HCEC 1CT (cell line): ENCODE measurements around the gene GFRA1.

Source experiments
- DNase-seq: peaks from one replicate; pipeline ENCODE4 v3.0.0-alpha.2; 2017

GFRA1 gene

DNA sequence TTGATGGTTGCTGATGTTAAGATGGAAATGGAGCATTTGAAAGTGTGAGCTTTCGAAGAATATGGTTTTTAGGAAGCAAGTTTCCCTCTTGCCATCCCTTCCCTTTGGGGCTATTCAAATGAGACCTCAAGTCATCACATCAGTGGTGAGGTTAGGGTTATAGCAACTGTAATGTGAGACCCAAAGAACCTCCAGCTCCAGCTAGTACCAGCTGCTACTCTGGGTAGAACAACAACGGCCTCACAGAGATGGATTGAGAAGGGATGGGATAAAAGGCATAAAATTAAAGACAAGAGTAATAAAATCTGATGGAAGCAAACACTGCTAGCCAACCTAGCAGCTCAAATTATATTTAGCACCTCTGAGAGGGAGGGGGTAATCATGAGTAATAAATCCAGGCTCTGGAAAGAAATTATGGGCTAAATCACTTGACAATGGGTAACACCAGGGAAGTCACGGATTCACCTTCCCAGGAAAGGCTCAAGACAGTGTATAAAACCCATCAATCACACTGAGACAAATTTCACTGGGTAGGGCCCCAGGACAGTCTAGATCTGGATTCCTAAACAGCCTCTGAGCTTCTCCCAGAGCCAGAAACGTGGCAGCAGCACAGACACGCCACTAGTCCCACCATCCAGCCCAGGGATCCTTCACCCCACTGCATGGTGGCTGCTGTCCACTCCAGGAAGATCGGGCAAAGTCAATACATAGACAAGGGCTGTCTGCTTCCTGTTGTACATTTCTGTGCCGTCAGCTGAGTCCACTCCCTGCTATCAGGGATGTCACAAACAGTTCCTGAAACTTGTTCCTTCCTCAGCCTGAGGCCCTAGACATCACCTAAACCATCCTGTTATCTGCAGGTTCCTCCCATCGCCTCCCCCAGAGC is 151.1 kb downstream of the GFRA1 start:
- no peak for DNase-seq

DNA sequence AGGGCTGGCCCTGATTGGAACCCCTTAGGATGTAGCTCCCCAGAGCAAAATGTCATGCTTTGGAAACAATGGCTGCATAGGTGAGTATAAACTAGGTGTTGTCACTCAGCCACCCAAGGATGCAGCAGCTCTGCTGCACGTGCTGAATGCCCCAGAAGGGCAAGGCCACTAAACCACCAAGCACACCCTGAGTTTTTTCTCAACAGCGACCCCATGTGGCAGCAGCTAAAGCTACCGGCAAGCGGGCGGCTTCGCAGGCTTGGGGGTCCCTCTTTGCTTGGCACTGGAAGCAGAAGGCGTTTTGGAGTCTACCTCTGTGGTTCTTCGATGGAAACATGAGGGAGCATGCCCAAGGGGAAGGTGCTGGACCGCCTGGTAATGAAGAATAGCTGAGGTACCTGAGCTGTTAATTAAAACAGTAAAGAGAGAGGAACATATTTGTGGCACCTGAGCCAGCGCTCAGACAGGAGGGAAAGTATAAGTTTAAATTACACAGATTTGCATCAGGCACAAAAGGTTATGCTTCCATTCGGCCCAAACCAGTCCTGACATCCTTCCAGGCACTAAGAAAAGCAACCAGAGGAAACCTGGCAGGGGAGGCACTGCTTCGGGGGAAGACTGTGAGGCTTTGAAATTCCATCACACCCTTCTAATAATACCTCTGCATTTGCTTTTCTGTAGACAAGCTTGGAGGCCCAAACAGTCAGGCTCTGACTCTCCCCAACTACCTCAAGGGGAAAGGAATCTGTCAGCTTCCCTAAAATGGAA is 152.1 kb downstream of the GFRA1 start:
- no peak for DNase-seq

DNA sequence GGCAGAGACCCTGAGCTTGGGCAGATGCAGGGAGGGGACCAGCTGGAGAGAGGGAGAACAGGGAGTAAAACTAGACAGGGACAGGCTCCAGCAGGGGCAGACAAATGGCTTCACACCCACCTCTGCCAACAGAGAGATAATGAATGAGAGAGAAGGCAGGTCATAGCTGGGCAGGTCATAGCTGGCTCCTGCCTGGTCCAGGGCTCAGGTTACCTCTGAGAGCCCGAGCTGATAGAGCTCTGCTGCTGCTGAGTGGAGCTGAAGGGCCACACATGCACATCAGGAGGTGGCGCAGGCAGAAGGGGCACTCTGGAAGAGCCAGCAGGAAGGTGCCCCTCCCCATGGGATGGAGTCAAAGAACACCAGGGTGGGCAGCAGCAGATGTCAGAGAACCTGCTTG is 154.2 kb downstream of the GFRA1 start:
- DNase-seq: no peak

GRCh38 chr10:116115797-116116196 is 157.2 kb downstream of the GFRA1 start:
- DNase-seq: no peak

DNA sequence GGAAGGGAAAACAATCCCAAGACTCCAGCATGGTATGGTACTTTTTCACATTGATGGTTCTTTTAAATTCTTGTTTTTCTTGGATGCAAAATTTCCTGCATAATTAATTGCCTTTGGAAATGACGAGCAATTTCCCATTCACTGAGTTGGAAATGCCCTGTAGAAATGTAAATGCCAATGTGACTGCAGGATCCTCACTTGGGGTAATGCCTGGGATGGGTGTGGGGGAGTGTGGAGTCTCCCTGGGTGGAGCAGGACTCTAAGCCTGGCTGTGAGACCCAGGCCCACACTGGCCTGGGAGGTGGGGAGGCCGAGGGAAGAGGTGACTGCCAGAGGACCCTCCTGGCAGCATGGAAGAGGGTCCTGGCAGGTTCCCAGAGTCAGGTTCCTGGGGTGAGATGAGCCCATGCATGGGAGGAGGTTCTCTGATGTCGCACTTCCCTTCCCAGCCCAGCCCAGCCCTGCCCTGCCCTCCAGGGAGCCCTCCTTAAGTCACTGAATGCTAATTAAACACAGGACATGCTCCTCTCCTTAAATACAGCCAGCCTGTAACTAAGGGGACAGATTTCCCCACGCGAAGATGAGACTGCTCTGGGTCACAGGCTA is 157.9 kb downstream of the GFRA1 start:
- no peak for DNase-seq

DNA sequence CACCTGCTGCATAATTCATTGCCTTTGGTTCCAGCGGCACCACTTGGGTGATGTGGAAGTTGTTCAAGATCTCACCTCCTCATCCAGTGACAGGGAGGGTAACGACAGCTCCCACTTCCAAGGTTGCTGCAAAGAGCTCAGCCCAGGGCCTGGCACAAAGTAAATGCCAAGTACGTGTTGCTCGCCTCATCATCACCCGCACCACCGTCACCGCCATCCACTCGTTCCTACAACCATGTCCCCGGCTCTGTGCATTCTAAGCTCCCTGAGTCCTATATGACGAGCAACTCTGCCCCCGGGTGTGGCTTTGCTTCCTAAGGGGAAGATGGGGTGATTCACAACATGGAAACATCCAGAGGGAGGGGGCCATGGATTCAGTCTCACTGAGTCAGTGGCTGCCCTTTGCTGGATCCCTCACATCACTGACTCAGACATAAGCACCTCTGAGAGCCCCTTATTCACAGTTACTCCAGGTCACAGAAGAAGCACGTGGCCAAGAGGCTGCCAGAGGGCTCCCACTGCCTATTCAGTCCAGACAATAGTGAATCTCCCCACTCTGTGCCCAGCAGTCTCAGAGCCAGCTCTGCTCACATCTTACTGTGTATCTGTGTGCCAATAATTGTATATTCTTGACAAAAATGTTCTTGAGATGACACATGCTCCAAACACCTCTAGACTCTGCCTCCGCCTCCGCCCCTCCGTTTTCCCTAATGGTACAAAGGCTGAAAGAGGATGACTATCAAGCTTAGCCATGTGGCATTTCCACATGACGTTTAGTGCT is 159.1 kb downstream of the GFRA1 start:
- peak; percentile 74 for DNase-seq

DNA sequence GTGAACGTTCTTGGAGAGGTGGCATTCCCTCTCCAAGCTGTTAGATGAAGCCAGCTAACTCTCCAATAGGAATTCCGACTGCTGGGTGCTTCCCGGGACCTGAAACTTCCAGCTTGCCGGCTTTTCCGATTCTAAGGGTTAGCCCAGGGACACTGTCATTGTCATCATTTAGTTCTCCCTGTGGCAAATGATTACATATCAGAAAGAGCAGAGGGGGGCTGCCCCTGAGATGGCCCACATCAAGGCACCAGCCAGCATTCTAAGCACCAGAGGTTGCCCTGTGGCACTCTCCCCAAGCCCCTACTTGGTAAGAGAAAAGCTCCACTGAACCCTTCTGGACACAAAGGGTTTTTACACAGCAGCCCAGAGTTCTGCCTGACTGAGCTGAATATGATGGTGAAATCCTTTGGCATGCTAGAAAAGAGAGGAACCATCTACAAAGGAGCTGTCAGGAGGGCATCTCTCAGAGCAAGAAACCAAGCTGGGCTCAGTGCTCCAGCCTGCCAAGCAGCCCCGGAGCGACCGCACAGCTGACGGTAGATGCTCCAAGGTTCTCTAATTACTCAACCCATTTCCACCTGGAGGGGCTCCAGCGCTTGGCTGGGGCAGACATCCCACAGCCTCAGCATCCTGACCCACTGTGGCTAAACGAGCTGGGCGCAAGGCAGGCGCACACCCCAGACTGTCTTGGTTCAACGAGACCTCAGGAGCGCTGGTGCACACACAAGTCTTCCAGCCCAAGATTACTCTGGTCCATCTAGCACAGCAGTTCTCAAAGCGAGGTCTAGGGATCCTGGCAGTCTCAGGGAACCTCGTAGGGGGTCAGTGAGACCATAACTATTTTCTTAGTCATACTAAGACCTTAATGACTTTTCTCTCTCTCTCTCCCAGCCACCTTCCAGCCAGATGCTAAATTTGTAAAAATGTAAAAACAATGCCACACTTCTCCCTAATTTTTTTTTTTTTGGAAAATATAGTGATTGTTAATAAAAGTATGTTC is 160.5 kb downstream of the GFRA1 start:
- DNase-seq: no peak

DNA sequence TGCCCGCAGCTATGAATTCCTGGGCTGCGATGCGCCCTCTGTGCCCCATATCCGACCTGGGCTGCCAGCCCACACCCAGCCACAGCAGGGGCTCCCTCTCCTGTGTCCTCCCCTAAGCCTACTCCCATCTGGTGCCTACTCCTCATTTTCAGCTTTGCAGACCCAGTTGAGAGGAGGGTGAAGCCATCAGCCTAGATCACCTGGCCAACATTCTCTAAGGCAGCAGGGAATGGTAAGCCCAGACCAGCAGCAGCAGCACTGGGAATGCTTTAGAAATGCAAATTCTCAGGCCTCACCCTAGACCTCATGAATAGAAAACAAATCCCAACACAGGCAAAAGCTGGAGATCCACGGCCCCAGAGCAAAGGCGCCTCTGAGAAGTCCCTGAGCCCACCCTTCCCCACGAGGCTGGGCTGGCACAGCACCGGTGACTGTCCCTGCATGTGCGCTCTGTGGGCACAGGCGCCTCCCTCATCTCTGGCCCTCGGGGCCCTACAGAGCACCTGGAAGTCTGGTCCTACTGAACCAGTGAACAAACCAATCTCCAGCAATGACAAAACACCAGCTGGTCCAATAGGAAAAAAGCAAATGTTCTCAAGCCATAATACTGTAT is 161.4 kb downstream of the GFRA1 start:
- no peak for DNase-seq

DNA sequence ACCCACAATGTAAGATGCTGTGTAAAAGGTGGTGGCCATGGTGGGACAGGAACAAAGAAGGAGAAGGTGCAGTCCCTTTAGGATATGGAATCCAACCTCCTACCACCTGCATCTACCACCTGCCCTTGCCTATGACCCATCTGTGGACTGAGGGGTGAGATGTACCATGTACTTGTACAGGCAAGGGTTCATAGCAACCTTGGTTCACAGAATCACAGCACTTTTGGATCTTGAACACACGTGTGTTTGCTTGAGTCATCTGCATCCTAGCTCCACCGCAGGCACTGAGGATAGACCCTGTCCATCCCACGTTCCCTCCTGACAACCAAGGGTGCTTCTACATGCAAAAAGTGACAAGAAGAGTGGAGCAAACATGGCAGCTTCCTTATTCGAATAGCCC is 162.3 kb downstream of the GFRA1 start:
- DNase-seq: no peak

- no peak for DNase-seq
Observed at GRCh38 chr10:116109881-116110280, 163.1 kb downstream of the GFRA1 start.

- no peak for DNase-seq
Observed at GRCh38 chr10:116109481-116109880, 163.5 kb downstream of the GFRA1 start.

GRCh38 chr10:116108095-116108494 is 164.9 kb downstream of the GFRA1 start:
- DNase-seq: no peak

- no peak for DNase-seq
Observed at GRCh38 chr10:116106611-116107010, 166.4 kb downstream of the GFRA1 start.

GRCh38 chr10:116105264-116105663 is 167.7 kb downstream of the GFRA1 start:
- no peak for DNase-seq

DNA sequence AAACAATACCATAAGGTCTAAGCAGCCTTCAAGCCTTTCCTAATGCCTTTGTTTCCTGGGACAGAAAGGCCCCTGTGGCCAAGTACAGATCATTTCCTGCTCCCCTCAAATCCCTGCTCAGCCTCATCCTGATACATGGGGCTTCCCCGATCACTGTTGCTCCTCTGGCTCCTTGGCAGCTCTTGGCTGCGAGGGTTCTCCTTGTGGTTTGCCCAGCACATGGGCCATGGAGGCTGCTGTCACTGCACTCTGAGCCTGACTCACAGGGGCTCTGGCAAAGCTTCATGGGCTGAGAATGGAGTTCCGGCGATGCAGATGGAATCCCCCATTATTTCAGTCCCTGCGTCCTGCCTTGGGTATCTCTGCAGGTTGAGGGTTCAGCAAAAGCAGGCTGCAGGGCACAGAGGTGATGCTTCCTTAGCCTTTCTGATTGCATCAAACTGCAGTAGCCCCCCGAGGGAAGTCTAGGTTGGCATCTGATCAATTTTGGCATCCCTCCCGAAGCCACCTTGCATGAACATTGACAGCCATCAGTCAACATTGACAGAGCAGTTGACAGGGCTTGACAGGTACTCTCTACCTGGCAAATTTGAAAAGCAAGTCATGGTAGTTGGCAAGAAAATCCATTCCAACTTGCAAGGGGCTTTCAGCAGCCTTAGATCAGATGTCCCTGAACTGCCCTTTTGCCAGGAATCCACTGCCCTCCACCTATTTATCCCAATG is 168.6 kb downstream of the GFRA1 start:
- no peak for DNase-seq

DNA sequence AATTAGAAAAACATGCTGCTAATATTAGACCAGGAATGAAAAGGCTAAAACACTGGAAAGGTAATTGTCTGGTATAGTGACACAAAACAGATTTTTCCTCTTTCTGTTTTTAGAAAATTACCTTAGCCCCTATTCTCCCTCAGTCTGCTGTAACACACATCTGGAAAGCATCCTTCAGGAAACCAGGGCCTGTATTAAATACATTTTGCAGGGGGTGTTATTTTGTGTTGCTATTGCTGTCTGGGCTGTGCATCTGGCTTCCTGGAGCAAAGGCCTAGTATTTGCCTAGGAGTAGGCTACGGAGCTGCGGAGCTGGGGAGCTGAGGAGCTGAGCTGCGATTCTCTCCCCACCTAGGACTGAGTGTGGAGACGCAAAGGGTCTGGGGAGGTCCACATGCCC is 169.3 kb downstream of the GFRA1 start:
- DNase-seq: no peak

GRCh38 chr10:116101616-116102315 is 171.2 kb downstream of the GFRA1 start:
- DNase-seq: no peak

DNA sequence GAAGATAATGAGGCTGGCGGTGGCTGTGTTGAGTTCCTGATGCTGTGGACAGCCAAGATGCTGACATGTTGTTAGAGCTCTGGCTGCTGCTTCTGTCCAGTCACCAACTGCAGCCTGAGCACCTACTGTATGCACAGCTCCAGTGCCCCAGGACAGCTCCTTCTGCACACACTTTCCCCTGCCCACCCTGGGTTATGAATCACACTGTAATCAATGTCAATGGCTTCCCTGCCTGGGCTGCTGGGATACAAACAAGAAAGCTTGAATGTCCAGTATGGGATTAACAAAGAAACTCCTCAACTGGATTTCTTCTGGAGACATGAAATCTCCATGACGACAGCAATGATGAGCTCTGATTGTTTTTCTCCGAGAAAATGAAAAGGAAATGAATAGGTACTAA is 172.0 kb downstream of the GFRA1 start:
- no peak for DNase-seq

DNA sequence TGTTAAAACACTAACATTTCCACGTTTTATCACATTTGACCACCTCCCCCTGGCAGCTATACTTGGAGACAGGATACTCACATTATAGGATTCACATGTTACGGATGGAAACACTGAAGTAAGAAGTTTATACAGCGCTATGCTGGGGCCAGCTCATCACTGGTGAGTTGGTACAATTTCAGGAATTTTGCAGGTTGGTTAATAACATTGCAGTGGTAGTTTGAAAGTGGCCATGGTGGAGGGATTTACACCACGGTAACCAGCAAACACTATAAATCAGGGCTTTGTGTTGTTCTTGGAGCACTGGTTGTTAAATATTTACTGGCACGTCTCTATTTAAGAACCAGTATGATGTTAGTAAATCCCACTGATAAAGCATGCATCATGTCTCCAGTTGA is 174.0 kb downstream of the GFRA1 start:
- no peak for DNase-seq
